HG03342 (cell line): ENCODE data around the gene SCMH1.

Experiments
- ATAC-seq: cut with Tn5 transposase; IDR thresholded peaks from one replicate; pipeline ENCODE4 v1.9.1; 2021; ENCODE audit warnings: mild to moderate bottlenecking, moderate library complexity; ENCODE audit not compliant: unreplicated experiment

SCMH1 gene

DNA sequence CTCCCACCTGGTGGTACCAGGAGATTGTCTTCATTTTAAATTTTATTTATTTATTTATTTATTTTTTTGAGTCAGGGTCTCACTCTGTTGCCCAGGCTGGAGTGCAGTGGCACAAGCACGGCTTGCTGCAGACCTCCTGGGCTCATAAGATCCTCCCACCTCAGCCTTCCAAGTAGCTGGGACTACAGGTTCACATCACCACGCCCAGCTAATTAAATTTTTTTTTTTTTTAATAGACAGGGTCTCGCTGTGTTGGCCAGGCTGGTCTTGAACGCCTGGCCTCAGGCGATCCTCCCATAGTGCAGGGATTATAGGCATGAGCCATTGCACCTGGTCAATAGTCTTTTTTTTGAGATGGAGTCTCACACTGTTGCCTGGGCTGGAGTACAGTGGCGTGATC lies 229.1 kb downstream of the SCMH1 start:
- ATAC-seq = no peak

DNA sequence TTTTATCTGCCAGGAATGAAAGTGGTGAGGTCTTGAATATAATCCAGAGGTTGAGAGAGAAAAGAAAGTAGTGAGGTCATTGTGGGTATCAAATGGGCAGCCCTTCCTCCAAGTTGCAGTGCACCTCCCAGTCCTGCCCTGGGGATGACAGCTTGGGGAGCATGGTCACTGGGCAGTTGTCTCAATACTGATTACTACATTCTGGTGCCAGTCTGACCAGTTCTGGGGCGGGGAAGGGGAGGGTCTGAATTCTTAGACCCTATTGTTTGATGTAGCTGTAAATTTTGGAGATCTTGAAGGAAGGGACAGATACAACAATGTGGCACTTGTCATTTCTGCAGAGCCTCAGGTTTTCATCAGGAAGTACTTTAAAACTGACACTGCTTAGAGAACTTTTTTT lies 231.8 kb downstream of the SCMH1 start:
- no peak for ATAC-seq

DNA sequence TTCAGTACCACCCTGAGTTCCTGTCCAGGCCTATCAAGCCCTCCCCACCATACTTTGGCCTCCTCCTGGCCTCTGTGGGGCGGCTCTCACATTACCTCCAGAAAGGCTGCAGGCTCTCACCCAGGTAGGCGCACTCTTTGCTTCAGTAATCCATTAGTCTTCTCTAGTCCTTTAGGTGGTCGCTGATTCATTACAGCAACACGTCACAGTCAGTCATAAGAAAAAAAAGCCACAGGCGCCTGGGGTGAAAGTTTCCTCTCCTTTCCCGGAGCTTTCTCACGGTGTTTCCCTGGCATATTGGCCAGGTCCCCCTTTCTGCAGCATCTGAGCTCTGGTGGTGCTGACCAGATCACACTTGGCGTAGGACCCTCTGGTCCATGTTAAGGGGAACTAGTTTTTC lies 232.6 kb downstream of the SCMH1 start:
- no peak for ATAC-seq

DNA sequence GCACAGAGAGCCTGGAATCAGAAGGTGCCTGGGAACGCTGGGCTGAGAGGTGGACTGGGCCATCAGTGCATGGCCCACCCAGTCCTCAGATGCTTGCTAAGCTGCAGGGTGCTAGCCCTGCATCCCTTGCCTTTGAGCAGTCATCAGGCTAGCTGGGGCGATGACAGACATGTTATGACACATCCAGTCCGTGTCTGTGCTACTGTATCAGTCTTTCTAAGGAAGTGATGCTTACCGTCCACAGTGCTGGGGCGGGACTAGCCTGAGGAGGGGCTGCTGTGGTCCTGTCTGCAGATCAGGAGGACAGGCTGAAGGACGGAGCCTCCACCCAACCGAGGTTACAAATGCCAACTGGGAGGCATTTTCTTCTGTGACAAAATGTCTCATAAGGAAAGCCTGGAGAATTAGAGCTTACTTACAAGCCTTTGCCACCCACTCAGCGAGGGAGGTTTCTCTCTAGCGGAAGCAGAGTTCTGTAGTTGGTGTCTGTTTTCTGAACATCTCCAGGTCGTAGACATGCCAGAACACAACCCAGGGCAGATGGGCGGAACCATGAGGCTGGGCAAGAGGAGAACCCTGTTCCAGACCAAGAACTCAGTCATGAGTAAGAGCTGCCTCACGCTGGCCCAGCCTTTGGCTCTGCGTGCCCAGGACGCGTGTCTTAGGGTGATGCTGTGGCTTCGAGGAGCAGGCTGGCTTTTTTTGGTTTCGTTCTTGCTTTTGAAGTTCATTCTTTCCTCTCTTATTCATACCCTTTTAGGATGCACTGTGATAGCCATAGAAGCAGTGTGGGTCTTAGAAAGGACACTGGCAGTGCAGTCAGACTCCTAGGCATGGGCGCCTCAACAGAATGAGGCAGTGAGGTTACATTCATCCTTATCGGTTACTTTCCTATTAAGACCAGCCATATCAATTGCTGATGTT lies 234.9 kb downstream of the SCMH1 start:
- ATAC-seq = no peak

DNA sequence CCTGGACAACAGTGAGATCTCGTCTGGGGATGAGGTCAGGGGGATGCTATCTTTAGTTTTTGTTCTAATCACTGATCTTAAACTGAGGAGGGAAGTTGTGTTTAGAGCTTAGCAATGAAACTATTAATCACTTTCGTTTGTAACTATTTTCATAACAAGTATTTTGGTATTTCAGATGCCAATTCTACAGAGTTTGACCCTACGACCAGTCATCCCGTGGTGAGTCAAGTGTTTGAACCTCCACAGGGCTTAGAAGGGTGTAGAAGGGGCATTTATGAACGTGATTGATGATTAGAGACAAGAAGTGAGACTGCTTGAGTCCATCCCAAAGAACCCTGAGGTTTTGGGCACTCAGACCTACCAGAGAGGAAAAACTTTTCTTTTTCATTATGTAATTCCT lies 236.2 kb downstream of the SCMH1 start:
- ATAC-seq = no peak

DNA sequence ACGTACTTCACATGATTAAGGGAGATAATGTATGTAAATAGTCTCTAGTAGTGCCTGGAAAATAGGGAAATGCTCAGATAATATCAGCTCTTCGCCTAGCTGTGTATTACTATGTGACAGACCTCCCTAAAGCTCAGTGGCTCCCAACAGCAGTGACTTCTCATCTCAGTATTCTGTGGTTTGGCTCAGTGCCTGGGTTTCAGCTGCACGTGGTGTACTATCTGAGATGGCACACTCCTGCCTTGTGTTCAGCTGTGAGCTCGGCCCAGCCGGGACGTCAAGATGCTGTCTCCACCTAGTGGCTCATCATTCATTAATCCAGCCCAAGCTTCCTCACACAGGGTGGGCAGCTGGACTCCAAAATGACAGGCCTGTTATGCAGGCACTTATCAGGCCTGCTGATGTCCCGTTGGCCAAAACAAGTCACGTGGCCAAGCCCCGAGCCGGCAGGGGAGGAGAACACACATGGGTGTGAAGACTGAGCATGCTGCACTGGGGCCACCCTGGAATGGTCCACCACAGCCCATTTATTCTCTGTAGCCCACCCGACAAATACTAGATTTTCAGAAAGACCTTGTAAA lies 238.4 kb downstream of the SCMH1 start:
- peak; percentile 97 for ATAC-seq

DNA sequence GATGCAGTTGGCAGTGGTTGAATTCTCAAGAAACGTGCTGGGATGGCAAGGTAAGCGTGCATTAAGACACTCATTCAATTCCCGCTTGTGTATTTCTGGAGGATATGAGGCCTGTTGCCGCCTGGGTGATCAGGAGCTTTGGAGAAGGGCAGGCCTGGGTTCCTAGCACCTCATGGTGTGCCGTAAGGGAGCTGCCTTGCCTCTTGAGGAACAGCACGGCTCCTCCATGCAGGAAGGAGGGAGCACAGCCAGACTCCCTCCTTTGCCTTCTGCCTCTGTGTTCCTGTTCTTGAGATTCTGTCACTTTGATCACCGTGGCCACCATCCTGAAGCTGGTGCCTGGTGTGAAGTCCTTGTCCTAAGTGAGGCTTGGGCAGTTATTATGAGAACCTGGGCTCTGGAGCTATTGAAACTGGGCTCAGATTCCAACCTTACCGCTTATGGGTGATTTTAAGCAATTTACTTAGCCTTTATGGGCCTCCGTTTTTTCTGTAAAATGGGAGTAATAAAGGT lies 238.9 kb downstream of the SCMH1 start:
- ATAC-seq = no peak

DNA sequence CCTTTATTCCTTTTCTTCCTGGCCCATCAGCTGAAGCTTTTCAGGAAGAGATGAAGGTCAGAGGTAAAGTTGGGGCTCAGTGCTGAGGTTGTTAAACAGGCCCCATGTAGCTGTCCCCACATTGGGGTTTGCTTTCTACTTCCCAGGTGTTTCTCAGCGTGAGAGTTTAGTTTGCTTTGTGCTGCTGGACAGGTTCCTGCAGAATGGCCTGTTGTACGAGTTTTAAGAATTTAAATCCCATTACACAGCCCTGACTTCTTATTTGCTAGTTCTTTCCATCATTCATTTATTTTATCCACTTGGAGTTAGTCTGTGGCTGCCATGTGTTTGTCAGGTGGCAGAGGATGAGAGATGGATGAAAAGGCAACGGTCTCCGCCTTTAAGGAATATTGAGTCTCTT lies 243.4 kb downstream of the SCMH1 start:
- no peak for ATAC-seq

DNA sequence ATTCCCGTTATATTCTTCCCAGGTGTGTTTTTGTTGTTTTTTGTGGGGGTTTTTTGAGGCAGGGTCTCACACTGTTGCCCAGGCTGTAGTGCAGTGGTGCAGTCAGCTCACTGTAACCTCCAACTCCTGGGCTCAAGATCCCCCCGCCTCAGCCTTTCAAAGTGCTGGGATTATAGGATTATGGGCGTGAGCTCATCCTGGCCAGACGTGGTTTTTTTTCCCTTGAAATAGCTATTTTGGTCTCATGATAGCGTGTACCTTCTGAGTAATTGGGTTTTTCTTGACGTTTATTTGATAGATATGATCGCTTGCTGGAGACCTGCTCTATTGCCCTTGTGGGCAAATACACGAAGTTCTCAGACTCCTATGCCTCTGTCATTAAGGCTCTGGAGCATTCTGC lies 245.0 kb downstream of the SCMH1 start:
- no peak for ATAC-seq

DNA sequence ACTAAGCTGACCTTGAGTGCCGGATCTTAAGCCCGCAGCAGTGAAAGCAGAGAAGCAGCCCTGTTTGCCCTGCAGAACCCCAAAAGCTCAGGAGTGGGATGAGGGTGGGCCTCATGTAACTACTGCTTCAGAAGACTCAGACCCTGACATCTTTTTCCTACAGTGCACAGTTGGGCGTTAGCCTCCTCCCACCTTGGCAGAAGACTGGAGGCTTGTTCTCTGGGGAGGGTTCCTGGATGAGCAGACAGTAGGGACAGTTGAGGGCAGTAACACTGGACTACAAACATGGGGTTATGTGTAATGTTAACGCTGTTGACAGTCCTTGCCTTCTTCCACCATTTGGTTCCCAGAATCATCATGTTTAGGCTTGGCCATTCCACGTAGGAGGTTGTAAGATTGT lies 253.0 kb downstream of the SCMH1 start:
- no peak for ATAC-seq

DNA sequence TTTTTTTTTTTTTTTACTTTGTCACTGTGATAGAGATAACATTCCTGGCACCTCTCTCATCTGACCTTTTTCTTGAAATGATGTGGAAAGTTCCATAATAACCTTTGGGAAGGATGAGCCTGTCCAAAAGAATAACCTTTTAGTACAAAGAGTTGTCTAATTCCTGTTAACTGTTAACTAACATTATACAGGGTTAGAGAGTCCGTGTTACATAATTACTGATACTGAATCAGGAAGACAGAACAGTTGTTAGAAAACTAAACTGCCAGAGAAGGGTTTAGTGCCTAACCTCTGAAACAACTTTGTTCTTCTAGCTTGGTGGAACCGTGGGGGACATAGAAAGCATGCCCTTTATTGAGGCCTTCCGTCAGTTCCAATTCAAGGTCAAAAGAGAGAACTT lies 253.8 kb downstream of the SCMH1 start:
- no peak for ATAC-seq

DNA sequence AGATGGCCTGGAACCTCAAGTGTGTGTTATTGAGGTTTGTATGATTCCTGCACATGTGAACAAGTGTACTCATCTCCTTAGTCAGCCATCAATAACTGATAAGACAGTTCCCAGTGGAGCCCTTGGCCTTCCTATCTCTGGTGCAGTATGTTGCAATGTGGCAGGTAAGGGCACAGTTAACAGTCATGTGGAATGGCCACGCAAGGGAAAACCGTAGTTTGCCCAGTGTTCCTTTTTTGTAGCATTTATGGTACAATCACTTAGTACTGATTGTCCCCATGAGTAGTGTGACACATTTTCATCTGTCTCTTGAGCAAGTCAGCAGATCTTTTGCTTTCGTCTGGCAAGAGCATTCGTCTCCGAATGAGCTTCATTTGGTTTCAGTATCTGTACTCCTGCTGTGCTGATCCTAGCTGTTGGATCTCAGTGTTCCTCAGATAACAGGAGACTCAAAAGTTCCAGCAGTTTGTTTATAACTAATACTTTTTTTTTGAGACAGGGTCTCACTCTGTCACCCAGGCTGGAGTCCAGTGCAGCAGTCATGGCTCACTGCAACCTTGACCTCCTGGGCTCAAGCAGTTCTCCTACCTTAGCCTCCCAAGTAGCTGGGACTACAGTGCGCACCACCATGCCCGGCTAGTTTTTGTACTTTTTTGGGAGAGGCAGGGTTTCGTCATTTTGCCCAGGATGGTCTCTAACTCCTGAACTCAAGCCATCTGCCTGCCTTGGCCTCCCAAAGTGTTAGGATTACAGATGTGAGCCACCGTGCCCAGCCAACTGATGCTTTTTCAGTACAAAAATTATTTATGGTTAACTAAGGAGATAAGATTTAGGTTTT lies 254.4 kb downstream of the SCMH1 start:
- no peak for ATAC-seq

DNA sequence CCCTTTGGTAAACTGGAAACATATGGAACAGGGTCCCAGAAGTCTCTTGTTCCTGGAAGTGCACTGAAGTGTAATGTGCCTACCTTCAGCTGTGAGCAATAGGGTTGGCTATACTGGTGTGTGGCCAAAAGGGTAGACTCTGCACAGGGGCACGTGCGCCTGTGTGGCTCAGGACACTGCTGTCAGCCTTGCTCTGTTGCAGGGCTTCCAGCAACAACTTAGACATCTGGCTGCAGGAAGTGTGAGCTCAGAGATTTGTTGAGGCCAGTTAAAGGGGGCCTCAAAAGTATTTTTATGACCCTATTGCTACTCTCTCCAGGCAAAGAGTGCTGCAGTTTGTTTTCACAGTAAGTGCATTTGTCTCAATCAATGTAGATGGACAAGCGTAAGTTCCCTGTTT lies 255.2 kb downstream of the SCMH1 start:
- ATAC-seq = no peak

DNA sequence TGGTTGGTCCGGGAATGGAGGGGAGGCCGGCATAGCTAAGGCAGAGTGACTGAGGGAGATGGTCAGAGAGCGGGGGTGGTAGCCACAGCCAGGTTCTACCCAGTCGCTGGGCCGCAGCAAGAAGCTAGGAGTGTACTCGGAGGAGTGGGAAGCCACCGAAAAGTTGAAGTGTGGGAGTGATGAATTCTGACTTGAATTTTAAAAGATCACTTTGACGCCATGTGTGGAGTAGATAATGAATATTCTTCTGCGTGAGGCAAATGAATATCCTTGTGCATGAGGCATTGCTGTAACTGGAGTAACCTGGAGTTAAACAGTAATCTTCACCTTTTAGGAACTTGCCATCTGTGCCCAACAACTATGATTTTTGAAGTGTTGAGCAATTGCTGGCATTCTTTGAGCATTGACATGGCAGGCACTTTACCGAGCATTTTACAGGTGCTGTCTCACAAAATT lies 255.8 kb downstream of the SCMH1 start:
- ATAC-seq = no peak

DNA sequence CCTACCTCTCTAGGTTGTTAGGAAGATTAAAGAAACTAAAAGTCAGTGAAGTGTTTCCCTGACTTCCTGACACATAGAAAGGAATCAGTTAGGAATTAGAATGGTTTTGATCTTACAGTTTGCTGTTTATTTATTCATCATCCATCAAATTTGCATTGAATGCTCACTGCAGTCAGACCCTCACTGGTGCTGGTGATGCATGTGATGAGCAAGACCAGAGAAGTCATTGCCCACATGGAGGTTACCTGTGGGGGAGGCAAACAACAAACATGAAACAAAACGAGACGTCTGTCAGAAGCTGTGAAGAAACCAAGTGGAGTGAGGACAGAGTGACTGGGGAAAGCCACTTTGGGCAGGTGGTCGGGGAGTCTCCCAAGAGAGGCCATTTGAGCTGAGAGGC lies 256.2 kb downstream of the SCMH1 start:
- ATAC-seq = no peak

DNA sequence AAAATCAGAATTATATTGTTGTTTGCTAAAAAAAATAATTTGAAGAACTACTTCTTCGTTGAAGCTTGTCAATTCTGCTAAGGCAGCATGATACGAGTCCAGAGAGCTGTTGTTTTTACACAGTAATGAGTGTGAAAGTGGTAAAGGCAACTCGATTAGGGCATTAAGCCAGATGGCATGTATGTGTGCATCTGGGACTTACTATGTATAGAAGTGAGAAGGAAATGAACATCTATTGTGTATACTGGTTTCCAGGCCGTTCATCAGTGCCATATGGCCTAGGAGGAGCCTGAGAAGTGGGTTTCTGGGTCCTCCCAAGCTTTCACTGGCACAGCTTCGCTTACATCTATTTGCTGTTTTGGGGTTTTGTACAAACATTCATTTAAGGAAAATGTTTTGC lies 256.9 kb downstream of the SCMH1 start:
- ATAC-seq = no peak

DNA sequence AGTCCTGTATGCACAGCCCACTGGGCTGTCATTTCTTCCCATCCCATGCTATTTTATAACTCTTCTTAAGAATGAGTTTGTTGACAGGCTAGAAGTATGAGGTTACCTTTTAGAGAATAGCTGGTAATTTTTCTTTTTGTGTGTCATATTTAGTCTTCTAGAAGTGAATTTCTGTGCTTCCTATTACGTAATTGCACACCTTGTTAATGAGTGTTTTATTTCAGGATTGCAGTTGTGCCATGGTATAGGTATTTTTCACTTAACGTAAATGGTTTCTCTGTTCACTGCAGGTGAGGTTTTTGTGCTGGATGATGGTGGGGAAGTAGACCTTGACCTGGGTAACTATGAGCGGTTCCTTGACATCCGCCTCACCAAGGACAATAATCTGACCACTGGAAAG lies 257.6 kb downstream of the SCMH1 start:
- ATAC-seq = no peak

DNA sequence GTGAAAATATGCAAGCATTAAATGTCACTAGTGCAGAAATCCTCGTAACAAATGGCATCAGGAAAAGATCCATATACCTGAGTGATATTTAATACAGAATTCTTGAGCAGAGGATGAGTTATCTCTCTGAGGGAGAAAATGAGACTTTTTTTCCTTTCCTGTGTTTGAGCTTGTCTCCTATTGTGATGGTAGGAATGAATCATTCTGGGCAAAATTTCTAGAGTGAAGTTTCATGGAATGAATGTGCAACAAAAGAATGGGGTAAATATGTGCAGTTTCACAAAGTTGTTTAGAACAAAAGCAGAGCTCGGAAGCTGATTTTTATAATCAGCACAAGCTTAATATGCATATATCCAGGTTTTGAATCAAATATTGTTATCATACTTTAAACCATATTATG lies 258.0 kb downstream of the SCMH1 start:
- no peak for ATAC-seq

DNA sequence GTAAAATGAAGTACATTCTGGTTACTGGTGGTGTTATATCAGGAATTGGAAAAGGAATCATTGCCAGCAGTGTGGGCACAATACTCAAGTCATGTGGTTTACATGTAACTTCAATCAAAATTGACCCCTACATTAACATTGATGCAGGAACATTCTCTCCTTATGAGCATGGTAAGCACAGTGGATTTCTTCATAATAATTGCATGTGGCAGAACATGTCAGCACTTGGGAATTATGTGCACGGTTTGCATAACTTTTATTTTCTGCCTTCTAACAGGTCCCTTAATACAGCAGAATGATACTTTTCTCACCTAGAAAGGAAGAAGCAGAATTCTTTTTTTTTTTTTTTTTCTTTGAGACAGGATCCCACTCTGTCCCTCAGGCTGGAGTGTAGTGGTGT lies 258.8 kb downstream of the SCMH1 start:
- no peak for ATAC-seq

DNA sequence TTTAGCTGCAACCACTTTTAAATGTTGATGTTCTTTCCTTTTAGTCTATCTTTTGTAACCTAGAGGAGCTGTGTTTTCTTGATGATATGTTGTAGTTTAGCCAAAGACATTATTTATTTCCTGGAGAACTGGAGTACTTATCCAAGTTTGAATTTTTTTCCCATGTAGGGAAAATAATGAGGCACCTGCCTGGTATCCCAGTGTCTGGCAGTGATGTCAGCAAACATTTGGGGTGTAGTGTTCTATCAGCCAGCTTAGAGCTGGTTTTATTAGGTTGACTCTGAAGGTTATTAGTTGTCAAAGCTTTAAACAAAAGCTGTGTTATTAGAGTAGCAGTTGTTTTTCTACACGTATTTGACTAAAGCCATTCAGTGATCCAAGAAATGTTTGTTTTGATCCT lies 259.4 kb downstream of the SCMH1 start:
- no peak for ATAC-seq

DNA sequence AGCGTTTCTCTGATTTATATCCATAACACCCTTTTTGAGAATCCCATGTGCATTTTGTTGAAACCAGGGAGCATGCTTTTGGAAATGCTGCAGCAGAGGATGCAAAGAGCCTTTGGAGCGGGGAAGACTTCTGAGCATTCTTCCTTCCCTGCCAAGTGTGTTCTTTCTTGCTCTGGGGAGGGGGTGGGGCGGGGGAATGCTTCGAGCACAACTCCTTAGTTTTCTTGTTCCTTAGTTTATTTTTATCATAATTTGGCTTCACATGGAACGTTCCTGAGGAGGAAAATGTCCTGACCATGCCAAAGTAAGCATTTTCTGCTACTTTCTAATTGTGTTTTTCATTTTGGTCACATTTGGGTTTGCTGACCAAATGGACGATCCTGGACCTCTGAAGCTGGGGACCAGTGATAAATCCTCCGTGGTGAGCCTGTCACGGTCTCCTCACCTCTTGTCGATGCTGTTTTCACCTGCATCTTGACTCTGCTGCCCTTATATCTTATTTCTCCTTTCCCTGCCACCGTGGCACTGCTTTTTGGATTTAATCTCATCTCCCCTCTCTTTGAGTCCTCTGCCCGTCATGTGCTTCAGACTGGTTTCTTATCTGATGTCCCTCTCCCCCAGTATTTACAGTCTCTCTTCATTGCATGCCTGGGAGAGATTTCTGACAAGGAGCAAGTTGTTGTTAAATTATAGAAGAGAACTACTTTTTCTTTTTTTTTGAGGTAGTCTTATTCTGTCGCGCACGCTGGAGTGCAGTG lies 260.2 kb downstream of the SCMH1 start:
- ATAC-seq = no peak
